OCI-LY7 (cell line): Measurements from ENCODE around the gene RBMX. TPM values are rescaled to one million over a fixed set of nuclear protein-coding genes. Genes with fewer than 3 reads are reported as not detected.
"Not testable (repeated sequence)": the region's sequence is repeated elsewhere in the genome, so short reads cannot be mapped to it uniquely, and the experiment has no call there.

Experiments
- BruUV-seq: library from RNA; stranded (reverse); fragments of 400-500 nt; replicated peaks from 2 replicates; lab custom pipeline; 2021; lab: Mats Ljungman, UMichigan
- CTCF ChIA-PET: fragments of 300-600 bp; sonication (Branson Sonifier 250); formaldehyde crosslinking; loops from one replicate; lab custom pipeline; 2022; ENCODE audit warnings: antibody characterized with exemption; ENCODE audit not compliant: unreplicated experiment; lab: Charles Lee
- POLR2A ChIA-PET: fragments of 300-600 bp; sonication (Branson Sonifier 250); formaldehyde crosslinking; loops from one replicate; lab custom pipeline; 2022; ENCODE audit warnings: antibody characterized with exemption; lab: Charles Lee
- DNase-seq: peaks from one replicate; pipeline ENCODE4 v3.0.0-alpha.2; 2015; ENCODE audit warnings: low spot score
- H2AFZ ChIP-seq: fragments of 200-600 bp; sonication (generic), shearing (Covaris generic); 2 replicates; pipeline ENCODE4 v1.6.1; 2014; ENCODE audit warnings: mild to moderate bottlenecking, antibody characterized with exemption, low read length, moderate library complexity
- H3K27ac ChIP-seq: fragments of 200-600 bp; sonication (generic); 2 replicates; pipeline ENCODE4 v1.5.1; 2014; ENCODE audit warnings: mixed run types, low read depth, mild to moderate bottlenecking, moderate library complexity, low read length, inconsistent platforms; ENCODE audit not compliant: poor library complexity, severe bottlenecking
- H3K36me3 ChIP-seq: fragments of 200-600 bp; sonication (generic); 2 replicates; pipeline ENCODE4 v1.6.1; 2014; ENCODE audit warnings: mild to moderate bottlenecking, antibody characterized with exemption, low read length, moderate library complexity, mixed read lengths; ENCODE audit not compliant: insufficient read depth
- H3K4me1 ChIP-seq: fragments of 200-600 bp; sonication (generic); 2 replicates; pipeline ENCODE4 v1.5.1; 2014; ENCODE audit warnings: mild to moderate bottlenecking, low read length; ENCODE audit not compliant: insufficient read depth, poor library complexity, severe bottlenecking
- H3K4me2 ChIP-seq: fragments of 200-600 bp; sonication (generic); 2 replicates; pipeline ENCODE4 v1.6.1; 2014; ENCODE audit warnings: mild to moderate bottlenecking, low read length
- H3K4me3 ChIP-seq: fragments of 200-600 bp; sonication (generic); 2 replicates; pipeline ENCODE4 v1.5.1; 2014; ENCODE audit warnings: mild to moderate bottlenecking, low read depth, low read length; ENCODE audit not compliant: poor library complexity, severe bottlenecking
- H3K79me2 ChIP-seq: fragments of 200-600 bp; sonication (generic); 2 replicates; pipeline ENCODE4 v1.6.1; 2016; ENCODE audit warnings: low read depth, mild to moderate bottlenecking, low read length, moderate library complexity, mixed read lengths; ENCODE audit not compliant: insufficient read depth
- H3K9me2 ChIP-seq: fragments of 200-600 bp; sonication (generic); 2 replicates; pipeline ENCODE4 v1.6.1; 2016; ENCODE audit warnings: mild to moderate bottlenecking, low read length, mixed read lengths; ENCODE audit not compliant: insufficient read depth
- H3K9me3 ChIP-seq: fragments of 200-600 bp; sonication (generic); 2 replicates; pipeline ENCODE4 v1.6.1; 2014; ENCODE audit warnings: mild to moderate bottlenecking, mixed run types, low read length, mixed read lengths
- H4K20me1 ChIP-seq: fragments of 200-600 bp; sonication (generic); 2 replicates; pipeline ENCODE4 v1.6.1; 2014; ENCODE audit warnings: mild to moderate bottlenecking, antibody characterized with exemption, low read length, moderate library complexity, mixed read lengths; ENCODE audit not compliant: insufficient read depth
- CTCF ChIP-seq: fragments of 200-600 bp; sonication (generic); conservative IDR thresholded peaks from 2 replicates; pipeline ENCODE4 v1.5.1; 2014; ENCODE audit warnings: mild to moderate bottlenecking, antibody characterized with exemption, low read length, moderate library complexity, mixed read lengths
- EZH2phosphoT487 ChIP-seq: fragments of 200-600 bp; sonication (generic); IDR thresholded peaks from 2 replicates; pipeline ENCODE4 v1.6.1; 2018; ENCODE audit warnings: low read depth, borderline replicate concordance, mild to moderate bottlenecking, mixed run types, antibody characterized with exemption, low read length, moderate library complexity, mixed read lengths
- intact Hi-C: fragments of 100-400 bp; cut with micrococcal nuclease; formaldehyde crosslinking; loops from one replicate; pipeline ENCODE4 v1.10.0; 2022; ENCODE audit not compliant: unreplicated experiment
- total RNA-seq, 2 experiments: library from RNA; depleted of rRNA in 1 of 2; stranded (reverse); fragments of >200 nt in 1 of 2; shearing (Covaris generic) in 1 of 2; gene quantifications; 2 replicates each; pipeline ENCODE4 v1.2.3, GENCODE V29; 2014 to 2022

Gene RBMX
- total RNA-seq, 2 experiments from 2014 or later, result 321 to 342 TPM

- no peak for DNase-seq
- TF ChIP-seq EZH2phosphoT487 (no peak), CTCF (no peak)
- ChIA-PET CTCF (no interaction called here), POLR2A (interaction anchor here (0.6 to 1.2 kb wide), 3 partner anchors 11 to 98 kb away, joined by 3 to 5 read pairs (median 3); no protein-coding TSS in a partner anchor)
- Histone ChIP-seq H3K4me1 (peaks cover 11% of the 10 kb centered on the region), H3K9me3 (no peaks in the 10 kb centered on the region), H4K20me1 (peaks cover 4% of the 10 kb centered on the region; the same call in 1 of the 2 replicates), H2AFZ (no peak overlapping the region), H3K9me2 (no peaks in the 10 kb centered on the region), H3K4me3 (peak overlapping the region; percentile 99), H3K4me2 (peak overlapping the region; percentile 88), H3K36me3 (peaks cover 69% of the 10 kb centered on the region), H3K79me2 (peaks cover 55% of the 10 kb centered on the region), H3K27ac (no peak overlapping the region)
- intact Hi-C loops, result no loop called here
- BruUV-seq, result no TSS peak
Measured at GRCh38 chrX:136878423-136878822, 2.1 kb downstream of the RBMX start.

GRCh38 chrX:136874114-136874513 lies 6.4 kb downstream of the RBMX start:
- CTCF ChIA-PET, POLR2A ChIA-PET, H3K27ac ChIP-seq, H3K4me3 ChIP-seq, H2AFZ ChIP-seq, H4K20me1 ChIP-seq, H3K9me3 ChIP-seq, intact Hi-C loops, BruUV-seq, H3K4me2 ChIP-seq, H3K9me2 ChIP-seq, DNase-seq: not testable (repeated sequence)
- peaks cover 41% of the 10 kb centered on the region for H3K79me2 ChIP-seq
- peaks cover 24% of the 10 kb centered on the region for H3K4me1 ChIP-seq
- peaks cover 98% of the 10 kb centered on the region for H3K36me3 ChIP-seq

GRCh38 chrX:136873210-136873609 lies 7.3 kb downstream of the RBMX start:
- H4K20me1 ChIP-seq, H2AFZ ChIP-seq, H3K27ac ChIP-seq, CTCF ChIA-PET, H3K4me2 ChIP-seq, DNase-seq, H3K4me3 ChIP-seq, H3K9me3 ChIP-seq, BruUV-seq, intact Hi-C loops, POLR2A ChIA-PET, H3K9me2 ChIP-seq: not testable (repeated sequence)
- peaks cover 39% of the 10 kb centered on the region for H3K79me2 ChIP-seq
- H3K36me3 ChIP-seq, result peaks cover 98% of the 10 kb centered on the region
- H3K4me1 ChIP-seq, result peaks cover 19% of the 10 kb centered on the region
